H1 (cell line): ENCODE results near the gene MAP4. TPM values are rescaled to one million over a fixed set of nuclear protein-coding genes. Genes with fewer than 3 reads are reported as not detected.

Experiments used
- CBX5 ChIP-seq: fragments of 300-800, 300-1000 bp; sonication (generic); IDR thresholded peaks from 2 replicates; pipeline ENCODE4 v1.7.1; 2016; ENCODE audit warnings: antibody characterized with exemption, low read length, low read depth
- KDM4A ChIP-seq: IDR thresholded peaks from one replicate; pipeline ENCODE4 v1.7.1; 2012; ENCODE audit warnings: low read depth, mild to moderate bottlenecking, moderate library complexity, low read length, inconsistent platforms; ENCODE audit not compliant: severe bottlenecking
- KDM5A ChIP-seq: fragments of 200-600 bp; IDR thresholded peaks from 2 replicates; pipeline ENCODE4 v1.7.1; 2012; ENCODE audit warnings: mild to moderate bottlenecking, low read length, inconsistent platforms, mixed read lengths
- MAFK ChIP-seq: IDR thresholded peaks from 2 replicates; pipeline ENCODE4 v1.6.1; 2012; ENCODE audit warnings: low read depth, mild to moderate bottlenecking, improper control_type of control experiment, low read length
- polyA plus RNA-seq, 7 experiments: library from polyadenylated mRNA; depleted of rRNA in 3 of 7; stranded (reverse) in 5 of 7; unstranded in 2 of 7; fragments of >200 nt in 5 of 7; fragments of 200-250 nt in 2 of 7; gene quantifications; 1 replicate in 5 of 7; 2 replicates in 1 of 7; 4 replicates in 1 of 7; pipeline versions ENCODE4 v1.2.1 to v1.2.3, GENCODE V29; 2011 to 2013; ENCODE audit warnings: missing spikeins in 2 of 7, mixed read lengths in 2 of 7
- total RNA-seq: library from RNA; stranded (reverse); fragmentation: NEBNext Ultra II Directional; extraction: Animal tissue kit (Norgen Biotek cat#: 25700); gene quantifications from 2 replicates; pipeline ENCODE4 v1.2.1, GENCODE V29; 2021

MAP4 gene
- total and polyA plus RNA-seq, 2 of the 8 experiments (the other 6 are each of a cell fraction or from before 2014, with no cell fraction given), result 67.0 to 179 TPM

DNA sequence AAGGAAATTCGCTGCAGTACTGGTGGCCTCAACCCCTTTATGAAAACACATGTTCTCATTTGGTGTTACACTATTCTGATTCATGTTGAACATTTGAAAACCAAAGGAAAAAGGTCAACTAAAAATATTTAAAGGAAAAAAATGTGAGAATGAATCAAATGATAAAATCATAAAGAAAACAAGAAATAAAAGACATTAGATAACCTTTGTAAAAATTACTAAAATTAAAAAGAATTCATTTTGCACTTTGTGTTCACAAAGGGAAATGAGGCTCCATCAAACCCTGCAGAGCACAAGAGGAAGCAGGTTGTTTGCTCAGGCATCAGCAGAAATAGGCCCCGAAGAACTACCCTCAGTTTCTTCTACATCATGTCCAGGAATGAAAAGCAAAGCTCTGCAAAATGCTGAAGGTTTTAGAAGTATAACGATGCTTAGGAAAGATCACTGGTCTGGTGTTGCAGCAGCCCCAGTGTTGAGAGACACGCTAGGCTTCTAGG, 41.2 kb downstream of the MAP4 start (continued):
- TF ChIP-seq CBX5 (no peak), MAFK (no peak), KDM4A (no peak), KDM5A (no peak)
- TF ChIP-seq, all 59 proteins: peak for 0
